Fibroblast of skin of abdomen (primary cell): Measurements from ENCODE around the gene CHST8.
"Not testable (repeated sequence)": the region's sequence is repeated elsewhere in the genome, so short reads cannot be mapped to it uniquely, and the experiment has no call there.

Experiments
- DNase-seq: peaks from one replicate; pipeline ENCODE4 v3.0.0-alpha.2; 2013

Gene CHST8

DNA sequence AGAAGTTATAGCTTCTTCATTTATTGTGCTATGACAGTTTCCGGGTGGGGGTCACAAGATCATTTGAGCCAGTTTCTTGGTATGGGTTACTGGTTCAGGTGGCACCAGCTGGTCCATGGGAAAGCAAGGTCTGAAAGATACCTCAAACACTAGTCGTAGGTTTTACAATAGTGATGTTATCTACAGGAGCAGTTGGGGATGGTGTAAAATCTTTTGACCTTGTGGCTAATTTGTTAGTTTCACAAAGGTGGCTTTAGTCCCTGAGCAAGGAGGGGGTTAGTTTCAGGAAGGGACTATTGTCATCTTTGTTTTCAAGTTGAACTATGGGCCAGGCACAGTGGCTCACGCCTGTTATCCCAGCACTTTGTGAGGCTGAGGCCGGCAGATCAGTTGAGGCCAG, 24.6 kb downstream of the CHST8 start:
- no peak for DNase-seq

DNA sequence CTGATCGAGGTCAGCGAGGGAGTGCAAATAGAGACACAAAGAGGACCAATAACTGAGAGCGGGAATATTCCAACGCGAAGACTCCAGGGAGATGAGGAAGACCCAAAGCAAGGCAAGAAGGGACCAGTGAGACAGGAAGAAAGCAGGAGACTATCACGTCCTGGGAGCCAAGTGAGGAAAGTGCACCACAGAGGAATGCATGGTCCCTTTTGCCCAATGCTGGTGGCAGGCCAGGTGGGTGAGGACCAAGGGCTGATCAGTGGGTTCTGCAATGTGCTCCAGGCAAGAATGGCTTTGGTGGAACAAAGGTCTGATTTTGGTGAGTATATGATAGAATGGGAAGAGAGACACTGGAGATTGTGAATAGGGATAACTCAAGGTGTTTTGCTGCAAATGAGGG, 25.4 kb downstream of the CHST8 start:
- no peak for DNase-seq

DNA sequence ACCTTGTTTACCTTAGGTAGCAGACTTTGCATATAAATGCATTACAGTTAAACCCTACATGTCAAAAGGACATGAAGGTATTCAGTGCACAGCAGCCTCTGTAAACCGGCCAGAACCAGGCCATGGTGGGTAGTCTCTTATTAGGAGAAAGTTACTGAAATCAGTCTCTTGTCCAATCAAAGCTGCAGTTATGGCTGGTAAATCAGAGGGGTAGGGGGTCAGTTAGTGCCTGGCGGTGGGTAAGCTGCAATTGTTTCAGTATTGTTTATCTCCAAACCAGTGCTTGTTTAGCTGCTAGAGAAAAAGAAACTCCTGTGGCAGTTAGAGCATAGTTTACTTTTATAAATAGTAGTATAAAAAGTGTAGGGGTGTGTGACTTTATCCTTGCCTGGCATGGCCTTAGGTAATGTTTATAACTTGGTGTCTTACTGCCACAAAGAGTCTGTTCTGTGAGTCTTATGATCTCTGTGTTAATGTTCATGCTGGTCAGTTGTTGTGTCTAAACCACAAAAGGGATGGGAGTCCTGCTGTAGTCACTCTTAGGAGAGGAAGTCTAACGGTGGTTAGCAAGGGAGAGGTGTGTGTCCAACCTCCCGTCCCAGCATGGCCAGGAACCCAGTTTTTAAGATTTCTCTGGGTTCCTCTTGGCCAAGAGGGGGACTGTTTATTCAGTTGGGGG, 28.0 kb downstream of the CHST8 start:
- DNase-seq = no peak

DNA sequence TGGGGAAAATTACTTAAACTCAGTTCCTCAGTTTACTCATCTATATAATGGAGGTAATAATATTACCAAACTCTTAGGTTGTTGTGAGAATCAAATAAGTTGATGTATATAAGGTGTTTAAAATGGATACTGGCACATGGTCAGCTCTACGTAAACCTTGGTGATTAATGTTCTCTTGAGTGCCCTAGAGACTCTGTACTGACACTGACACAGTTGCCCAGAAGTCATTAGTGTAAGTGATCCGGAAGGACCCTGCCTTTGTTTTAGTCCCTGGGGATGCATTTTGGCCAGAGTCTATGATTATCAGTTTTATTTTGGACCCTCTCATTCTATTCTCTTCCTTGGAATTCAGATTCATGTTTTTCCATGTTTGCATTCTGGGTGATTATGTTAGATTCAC, 31.9 kb downstream of the CHST8 start:
- no peak for DNase-seq

DNA sequence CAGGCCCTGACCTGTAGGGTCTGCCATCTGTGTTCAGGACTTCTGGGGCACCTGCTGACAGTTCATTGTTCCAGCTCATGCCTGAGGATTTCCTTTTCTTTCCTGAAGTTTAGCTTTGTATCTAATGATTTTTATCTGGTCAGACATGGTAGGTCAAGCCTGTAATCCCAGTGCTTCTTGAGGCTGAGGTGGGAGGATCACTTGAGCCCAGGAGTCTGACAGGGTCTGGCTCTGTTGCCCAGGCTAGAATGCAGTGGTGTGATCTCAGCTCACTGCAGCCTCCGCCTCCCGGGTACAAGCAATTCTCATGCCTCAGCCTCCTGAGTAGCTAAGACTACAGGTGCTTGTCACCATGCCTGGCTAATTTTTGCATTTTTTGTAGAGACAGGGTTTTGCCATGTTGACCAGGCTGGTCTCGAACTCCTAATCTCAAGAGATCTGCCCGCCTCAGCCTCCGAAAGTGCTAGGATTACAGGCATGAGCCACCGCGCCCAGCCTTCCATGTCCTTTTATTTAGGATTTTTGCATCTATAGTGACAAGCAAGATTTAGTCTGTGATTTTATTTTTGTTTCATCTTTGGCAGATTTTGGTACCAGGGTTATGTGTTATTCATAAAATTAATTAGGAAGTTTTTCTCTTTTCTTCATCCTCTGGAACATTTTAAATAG, 33.2 kb downstream of the CHST8 start:
- DNase-seq = no peak

DNA sequence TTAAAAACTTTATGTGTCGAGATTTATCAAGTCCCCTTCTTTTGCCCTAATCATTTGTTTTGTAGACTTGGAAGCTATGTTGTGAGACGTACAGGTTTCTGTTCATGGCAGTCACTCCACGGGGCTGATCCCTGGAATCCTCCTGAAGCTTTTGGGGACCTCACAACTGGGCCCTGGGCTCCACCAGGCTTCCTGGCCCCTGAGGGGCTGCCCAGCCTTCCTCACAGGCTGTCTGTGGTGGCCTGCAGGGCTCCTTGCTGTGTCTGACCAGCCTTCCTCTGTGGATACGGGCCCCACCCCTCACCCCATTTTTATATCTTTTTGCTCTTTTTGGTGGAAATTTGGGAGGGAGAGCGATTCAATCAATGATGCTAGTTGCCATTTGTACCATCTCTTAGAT, 38.1 kb downstream of the CHST8 start:
- no peak for DNase-seq

DNA sequence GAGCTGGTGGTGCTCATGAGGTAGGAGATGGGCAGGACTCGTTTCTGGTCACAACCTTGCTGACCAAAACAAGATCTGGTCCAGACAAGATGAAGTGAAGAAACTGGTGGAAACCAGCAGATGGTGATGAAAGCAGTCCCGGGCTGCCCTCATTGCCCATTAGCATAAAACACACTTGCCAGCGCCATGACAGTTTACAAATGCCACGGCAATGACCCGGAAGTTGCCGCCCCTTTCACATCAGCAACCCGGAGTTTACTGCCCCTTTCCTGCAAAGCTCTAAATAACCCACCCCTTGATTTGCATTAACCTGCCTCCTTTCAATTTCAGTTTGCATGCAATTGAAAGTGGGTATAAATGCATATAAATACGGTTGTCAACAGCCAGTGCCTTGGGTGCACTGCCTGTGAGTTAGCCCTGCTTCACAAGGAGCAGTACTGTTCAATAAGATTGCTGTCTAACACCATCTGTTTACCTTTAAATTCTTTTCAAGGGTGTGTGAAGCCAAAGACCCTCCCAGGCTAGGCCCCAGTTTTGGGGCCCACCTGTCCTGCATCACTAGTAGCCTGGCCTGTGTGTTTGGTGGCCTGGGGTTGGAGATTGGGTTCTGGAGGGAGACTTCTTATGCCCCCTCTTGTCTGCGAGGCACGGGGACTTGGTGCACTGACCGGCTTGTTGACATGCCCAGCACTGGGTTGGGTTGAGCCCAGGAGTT, 38.8 kb downstream of the CHST8 start:
- DNase-seq = no peak

DNA sequence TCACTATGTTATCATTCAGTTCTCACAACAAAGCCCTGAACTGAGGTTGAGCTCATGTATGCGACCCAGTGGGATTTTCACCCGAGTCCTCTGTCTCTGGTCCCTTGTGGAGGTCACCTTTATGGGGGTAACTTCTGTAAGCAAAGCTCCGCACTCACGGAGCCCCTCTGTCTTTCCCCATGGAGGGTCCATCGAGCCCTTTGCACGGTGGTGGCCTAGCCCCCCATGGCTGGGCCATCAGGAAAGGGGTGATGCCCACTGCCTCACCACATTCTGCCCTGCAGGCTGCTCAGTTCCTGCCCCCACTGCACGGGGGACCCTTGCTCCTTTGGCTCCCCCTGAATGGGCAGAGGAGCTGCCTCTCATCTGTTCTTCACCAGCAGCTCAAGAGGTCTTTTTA, 39.6 kb downstream of the CHST8 start:
- DNase-seq = no peak

DNA sequence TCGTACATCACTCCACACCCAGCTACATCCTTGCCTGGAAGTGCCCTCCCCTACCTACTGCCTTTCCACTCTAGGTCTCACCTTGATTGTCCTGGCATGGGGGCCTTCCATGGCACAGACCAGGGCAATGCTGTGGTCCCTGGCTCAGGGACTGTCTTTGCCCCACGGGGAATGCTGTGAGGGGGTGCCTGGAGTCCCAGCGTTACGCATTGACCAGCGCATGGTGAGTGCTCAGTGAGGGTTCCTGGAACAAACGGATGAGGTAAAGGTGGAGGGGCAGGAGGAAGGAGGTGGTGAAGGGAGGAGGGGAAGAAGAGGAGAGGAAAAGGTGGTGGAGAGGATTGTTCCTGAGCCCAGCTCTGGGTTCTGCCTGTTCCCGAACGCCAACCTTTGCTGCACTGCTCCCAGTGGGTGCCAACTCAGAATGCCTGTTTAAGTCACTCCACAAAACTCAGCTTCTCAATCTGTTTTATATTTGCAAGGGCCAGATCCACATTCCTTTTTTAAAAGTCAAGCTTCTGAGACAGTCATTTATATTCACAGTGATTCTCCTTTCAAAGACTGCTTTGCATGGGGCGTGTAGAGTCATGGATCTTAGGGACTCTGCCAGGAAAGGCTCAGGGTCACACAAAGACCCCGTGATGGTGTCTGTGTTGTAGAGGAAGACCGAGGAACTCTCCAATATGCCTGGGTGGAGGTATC, 40.8 kb downstream of the CHST8 start:
- no peak for DNase-seq

DNA sequence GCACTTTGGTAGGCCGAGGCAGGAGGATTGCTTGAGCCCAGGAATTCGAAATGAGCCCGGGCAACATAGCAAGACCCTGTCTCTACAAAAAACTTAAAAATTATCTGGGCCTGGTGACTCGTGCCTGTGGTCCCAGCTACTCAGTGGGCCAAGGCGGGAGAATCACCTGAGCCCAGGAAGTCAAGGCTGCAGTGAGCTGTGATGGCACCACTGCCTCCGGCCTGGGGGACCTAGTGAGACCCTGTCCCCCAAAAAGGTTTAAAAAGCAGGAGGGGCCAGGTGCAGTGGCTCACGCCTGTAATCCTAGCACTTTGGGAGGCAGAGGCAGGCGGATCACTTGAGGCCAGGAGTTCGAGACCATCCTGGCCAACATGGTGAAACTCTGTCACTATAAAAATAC, 41.6 kb downstream of the CHST8 start:
- not testable (repeated sequence) for DNase-seq

DNA sequence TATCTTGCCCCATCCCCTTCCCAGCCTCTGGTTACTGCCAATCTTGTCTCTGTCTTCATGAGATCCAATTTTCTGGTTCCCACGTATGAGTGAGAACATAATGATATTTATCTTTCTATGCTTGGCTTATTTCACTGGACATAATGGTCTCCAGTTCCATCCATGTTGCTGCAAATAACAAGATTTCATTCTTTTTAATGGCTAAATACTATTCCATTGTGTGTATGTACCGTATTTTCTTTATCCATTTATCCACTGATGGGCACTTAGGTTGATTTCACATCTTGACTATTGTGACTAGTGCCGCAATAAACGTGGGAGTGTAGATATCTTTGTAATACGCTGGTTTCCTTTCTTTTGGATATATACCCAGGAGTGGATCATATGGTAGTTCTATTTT, 43.0 kb downstream of the CHST8 start:
- DNase-seq = no peak

DNA sequence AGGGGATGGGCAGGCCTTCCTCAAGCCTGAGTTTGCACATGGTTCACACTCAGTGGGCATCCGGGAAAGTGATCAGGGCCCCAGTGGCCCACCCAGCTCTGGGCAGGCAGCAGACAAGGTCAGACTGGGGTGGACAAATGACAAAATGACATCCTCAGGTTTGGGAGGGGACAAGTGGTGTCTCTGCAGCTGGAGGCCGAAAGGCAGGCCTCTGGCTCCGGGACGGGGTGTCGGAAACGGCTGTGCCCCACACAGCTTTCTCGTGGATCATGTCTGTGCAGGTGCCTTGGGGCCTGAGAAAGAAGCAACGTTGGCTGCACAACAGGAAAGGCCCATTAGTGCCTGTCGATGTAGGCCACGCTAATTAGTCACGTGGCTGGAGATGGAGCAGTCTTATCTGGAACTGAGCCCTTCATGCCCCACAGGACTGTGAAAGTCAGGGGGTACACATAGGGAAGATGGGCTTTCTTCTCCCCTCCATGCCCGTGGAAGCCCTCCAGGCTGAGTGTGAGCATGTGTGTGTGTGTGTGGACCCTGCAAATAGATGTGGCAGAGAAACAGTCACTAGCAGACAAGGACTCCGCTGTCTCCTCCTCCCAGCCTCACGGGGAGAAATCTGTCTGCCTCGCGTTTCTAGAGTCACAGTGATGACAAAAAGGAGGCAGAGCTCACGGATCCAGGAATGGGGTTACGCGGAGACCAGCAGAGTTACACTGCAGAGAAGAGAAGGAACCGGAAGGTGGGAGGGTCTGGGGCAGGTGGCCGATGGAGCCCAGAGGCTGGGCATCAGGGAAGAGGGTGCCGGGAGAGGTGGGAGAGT, 44.2 kb downstream of the CHST8 start:
- no peak for DNase-seq

DNA sequence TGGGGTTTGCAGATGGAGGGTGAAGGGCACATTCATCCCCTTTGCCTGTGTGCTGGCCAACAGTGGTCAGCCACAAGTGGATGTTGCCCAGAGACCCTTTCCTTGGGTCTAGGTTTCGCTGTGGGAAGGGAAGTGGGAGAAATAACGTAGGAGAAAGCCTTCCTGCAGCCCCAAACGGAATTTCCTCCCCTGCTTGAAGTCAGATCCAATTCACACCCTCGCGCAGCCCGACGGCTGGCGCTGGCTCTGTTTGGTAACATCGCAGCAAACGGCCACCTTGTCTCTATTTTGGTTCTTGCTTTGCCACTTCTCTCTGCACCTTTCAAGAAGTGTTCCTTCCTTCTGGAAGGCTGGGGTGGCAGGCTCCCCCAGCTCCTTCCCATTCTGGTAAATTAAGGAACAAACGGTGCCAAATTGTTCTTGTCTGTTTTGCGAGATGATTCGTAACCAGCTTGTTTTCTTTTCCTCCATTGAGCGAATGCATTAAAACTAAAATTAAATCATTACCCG, 45.4 kb downstream of the CHST8 start:
- DNase-seq = no peak

DNA sequence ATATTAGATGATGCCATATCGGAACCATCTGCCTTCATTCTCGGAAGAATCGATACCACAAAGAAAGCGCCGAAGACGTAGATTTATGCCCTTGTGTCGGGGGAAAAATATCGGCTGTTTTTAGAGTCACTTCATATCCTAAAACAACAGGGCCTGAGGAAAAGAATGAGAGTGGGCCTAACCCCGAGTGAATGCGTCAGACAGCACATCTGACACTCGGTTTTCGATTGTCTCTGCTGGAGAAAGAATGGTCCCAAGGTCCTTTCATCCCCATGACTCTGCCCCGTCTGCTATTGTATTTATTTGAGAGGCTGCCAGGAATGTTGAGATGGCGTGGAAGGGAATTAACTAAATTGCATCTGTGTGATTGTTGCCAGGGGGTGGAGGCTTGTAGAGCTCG, 46.1 kb downstream of the CHST8 start:
- DNase-seq = no peak

DNA sequence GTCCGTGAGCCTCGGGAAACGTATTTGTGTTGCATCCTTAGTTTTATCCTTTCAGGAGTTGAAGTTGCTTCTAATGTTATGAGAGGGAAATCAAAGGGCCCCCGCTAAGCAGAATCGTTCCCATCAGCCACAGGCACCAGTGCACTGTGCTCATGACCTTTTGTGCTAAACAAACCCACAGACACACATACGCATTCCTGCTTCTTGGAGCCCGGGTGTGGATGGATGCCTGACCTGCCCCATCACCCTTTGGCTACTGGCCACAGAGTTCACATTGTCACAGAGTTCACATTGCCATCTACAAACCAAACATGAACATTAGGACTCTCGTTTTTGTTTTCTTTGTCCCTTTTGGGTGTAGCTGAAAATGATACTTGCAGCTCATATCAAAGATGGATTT, 47.2 kb downstream of the CHST8 start:
- no peak for DNase-seq

DNA sequence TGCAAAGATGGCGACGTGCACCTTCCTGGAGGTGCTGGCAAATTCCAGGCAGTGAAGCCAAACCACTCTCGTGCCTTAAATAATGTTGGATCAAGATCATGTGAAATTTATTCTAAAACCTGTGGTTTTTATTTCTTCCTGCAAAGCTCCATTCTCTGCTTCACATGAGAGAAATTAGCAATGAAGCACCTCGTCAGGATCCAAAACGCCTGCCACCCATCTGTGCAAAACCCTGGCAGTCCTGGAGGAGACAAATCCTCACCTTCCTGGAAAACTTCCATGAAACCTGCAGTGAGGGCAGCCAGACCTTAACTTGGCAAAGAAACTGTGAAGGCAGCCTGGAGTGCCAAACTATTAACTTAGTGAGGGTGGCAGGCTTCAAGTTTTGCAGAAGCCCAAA, 47.6 kb downstream of the CHST8 start:
- DNase-seq = no peak

DNA sequence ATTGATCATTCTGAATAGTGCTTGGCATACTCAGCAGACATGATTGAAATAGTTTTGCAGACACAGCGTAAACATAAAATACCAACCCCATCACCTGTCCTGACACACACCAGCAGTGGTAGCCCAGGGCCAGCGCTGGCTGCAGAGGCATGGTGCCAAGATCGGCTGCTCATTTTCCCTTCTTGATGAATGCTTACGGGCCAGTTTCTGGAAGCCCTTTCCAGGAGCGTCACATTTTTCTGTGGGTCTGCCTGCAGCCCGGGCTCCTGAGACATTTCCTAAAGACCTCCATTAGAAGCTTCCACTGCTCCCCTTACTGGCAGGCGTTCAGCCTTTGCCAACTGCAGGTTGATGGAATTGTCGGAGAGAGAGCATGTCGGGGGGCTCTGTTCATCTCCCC, 48.6 kb downstream of the CHST8 start:
- no peak for DNase-seq

DNA sequence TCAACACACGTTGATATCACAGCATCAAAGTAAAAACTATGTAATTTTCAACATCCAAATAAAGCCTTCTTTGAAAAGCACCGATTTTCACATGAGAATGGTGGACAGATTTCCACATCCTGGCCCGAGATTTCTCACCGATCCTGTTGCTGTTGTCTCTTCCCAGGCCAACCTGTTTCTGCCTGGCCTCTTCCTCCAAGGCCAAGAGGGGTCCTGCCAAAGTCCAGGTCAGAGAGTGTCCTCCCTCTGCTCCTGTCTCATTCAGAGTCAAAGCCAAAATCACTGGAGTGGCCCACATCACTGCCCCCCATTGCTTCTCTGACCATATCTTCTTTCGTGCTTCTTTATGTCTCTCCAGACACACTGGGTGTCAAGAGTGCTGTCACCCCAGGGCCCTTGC, 49.5 kb downstream of the CHST8 start:
- no peak for DNase-seq

DNA sequence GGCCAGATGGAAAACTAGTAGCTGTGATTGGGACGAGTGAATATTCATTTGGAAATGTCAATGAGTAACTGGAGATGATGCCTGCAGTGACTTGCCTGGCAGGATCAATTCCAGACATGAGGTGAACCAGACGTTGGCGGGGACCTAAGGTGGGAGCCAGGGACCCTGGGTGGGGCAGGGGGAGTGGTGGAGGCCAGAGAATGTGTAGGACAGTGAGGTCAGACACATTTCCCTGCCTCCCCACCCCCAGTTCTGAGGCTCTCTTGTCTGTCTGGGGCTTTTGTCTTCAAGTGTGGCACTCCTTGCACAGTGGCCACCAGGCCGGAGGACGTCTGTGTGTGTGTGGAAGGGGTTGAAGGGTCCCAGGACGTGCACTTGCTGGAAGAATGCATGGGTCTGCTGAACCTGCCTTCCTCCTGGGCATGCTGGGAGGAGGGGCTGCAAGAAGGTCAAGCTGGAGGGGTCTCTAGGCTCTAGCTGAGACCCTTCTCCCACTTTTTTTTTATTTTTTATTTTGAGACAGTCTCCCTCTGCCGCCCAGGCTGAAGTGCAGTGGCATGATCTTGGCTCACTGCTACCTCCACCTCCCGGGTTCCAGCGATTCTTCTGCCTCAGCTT, 51.6 kb downstream of the CHST8 start:
- DNase-seq = no peak

DNA sequence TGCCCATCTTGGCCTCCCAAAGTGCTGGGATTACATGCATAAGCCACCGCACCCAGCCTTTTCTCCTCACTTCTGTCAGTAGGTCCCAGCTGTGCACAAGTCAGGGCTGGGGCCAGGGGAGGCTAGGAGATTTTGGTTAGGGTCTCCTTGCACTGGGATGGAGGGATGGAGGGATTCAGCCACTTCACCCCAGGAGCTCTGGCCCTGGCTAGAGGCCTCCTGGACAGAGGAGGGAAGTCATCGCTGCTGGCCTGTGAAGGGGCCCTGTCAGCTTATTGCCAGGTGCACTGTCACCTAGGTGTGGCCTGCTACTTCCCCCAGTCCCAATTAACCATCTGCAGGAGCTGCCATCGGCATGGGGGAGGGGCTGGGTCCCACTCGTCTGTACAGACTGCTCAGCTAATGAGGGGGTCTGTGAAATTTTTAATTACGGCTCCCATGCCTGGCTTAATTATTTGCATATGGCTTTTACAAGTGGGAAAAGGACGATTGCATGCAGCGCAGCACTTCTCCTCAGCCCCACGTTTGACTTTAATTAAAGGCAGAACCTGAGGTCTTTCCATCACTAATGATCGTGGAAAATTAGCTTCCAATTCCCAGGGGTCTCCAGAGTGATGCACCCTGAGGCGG, 52.4 kb downstream of the CHST8 start:
- no peak for DNase-seq

DNA sequence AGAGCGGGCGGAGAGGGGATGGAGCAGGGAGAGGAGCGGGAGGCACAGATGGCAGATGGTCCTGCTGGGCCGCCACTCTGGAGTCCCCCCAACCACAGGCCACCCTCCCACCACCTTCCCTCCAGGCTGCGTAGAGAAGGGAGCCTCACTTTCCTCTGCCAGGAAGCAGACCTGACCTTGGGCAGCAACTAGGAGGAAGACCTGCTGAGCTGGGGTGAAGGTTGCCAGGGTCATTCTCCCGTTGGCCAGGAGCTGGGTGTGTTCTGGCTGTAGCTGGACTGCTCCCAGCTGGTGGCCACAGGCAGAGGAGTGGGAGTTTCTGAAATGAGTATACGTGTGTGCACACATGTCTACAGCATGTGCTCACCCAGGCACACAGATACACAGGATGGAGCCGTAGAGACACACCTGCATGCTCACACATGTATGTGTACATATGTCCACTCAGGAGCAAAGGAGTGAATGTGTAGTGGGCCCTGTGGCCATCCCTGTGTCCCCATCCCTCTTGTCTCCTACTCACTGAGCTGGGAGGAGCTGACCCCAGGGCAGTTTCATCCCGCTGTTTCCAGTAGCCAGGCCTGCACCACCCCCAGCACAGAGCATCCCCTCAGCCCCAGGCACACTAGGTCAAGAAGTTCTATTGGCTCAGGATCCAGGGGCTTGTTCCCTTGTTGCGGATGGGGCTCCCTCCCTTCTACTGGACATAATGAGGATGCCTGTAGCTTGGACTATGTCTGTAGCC, 53.0 kb downstream of the CHST8 start:
- DNase-seq = no peak
